DMS53 treated with DMSO at 0.1 percent for 48 hours (cell line): ENCODE data around the gene SEZ6L.

Experiments
- DNase-seq: peaks from one replicate; lab custom pipeline; 2025; ENCODE audit not compliant: unreplicated experiment; lab: John Stamatoyannopoulos, UW

The SEZ6L gene

DNA sequence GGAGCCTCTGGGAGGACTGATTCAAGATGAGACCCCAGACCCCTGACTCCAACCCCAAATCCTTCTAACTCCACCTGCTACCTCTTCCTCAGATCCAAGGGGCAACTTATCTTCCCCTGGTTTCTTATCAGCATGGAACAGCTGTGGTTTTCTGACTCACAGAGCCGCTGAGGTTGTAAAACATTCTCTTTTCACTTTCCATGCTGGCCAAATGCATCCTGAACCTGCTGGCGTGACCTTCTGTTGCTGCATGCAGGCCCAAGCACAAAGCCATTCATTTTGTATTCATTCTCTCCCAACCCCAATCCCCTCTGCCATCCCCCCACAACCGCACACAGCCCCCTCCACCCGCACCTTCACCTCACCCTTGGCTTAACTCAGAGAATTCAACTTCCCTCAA lies 70.3 kb downstream of the SEZ6L start:
- DNase-seq, result no peak

DNA sequence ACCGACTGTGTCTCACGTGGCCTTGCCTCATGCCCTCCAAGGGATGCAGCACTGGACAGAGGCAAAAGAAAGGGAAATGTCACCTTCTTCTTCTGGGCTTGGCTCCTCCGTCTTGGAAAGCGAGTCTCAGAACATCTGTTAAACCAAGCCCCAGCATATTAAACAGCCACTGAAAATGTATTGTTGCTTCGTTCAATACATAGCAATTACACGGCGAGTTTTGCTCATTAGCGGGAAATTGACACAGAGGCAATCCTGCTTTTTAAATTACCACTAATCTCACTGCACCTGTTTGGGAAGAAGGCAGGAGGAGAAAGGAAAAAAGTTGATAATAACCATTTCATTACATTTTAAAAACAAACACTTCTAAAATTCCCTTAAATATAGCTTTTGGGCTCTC lies 72.1 kb downstream of the SEZ6L start:
- DNase-seq, result no peak

DNA sequence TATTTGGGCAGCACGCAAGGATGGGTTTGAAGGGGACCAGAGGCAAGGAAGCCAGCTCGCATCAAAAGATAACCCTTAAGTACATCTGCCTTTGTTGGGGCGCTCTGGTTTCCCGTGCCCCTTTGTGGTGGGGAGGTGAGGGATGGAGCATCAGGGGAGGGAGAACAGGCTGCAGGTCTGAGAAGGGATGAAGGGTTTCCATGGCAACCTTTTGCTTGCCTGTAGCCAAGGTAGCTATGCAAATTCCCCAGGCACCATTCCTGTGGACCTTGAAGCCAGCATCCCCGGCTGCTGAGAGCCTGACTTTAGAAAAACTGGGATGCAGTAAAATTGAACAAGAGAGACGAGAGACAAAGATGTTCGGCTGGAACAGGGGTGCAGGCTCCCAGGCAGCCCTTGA lies 75.7 kb downstream of the SEZ6L start:
- DNase-seq, result no peak

DNA sequence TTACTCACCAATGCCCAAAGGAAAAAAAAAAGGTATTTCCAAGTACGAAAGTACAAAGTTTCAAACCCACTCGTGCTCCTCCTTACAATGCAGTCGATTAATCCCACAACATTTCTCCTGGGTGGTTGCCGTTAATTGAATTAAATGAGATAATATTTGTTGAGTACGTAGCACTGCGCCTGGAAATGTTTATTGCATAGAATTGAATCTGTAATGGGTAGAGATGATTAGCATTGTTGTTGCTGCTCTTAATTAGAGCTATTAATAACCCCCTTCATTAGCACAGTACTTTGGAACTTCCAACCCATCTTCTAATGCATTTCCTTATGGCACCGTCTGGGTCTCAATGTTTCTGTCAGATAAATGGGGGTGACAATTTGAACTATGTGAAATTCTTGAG lies 77.3 kb downstream of the SEZ6L start:
- no peak for DNase-seq

DNA sequence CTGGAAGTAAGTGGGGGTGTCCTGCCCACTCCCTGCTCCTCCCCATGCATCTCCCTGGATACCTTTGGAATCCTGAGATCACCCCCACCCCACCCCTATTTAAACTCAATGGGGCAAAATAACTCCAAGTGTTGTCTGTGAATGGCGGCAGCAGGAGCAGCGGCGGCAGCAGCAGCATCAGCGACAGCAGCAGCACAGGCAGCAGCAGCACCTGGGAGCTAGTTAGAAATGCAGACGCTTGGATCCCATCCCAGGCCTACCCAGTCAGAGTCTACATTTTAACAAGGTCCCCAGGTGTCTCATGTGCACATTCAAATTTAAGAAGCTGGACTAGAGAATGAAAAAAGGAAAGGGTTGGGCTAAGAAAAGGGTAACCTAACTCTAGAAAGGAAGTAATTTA lies 82.6 kb downstream of the SEZ6L start:
- no peak for DNase-seq

DNA sequence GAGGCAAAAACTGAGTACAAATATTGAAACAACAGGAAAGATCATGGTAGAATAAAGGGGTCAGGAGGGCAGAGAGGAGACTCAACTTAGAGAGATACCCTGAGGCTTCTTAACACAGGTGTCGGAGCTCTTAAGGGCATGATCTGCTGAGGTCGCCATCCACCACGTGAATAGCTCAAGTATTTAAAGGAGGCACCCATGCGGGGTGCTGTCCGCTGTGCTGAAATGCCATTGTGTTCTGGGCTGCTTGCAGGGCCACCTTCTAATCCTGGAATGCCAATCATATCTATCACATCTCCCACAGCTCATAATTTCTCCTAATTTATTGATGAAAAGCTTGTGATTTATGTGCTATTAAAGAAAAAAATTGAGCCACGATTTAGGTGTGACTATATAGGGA lies 90.2 kb downstream of the SEZ6L start:
- DNase-seq, result no peak

DNA sequence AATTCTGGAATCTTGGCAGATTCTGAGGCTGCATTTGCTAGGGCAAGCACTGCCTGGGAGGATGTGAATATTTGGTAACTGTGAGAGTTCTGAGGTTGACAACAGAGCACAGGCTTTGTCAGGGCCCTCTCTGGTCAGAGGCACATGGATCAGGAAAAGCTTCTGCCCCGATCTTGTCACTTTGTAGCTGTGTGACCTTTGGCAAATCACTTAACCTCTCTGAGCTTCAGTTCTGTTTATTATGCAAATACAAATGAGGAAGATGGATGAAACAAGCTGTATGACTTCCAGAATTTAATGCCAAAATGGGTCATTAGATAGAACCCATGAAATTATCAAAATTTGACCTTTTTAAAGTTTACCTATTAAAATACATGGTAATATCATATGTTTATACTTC lies 94.9 kb downstream of the SEZ6L start:
- DNase-seq, result no peak

DNA sequence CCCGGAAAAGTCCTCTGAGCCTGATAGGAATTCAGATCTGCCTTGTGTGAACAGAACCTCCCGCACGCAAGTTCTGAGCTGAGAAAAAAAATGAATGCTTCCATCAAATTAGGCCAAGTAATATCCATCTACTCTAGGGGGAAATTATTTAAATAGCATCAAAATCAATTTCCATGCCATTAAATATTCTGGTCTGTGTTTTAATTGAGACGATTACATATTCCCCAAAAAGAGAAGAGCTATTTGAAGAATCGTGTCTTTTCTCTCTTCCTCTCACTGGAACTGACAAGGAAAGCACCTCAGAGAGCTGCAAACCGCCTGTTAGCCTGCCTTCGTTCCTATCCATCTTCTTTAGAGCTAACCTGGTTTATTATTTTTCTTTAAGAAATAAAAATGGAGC lies 96.0 kb downstream of the SEZ6L start:
- no peak for DNase-seq

DNA sequence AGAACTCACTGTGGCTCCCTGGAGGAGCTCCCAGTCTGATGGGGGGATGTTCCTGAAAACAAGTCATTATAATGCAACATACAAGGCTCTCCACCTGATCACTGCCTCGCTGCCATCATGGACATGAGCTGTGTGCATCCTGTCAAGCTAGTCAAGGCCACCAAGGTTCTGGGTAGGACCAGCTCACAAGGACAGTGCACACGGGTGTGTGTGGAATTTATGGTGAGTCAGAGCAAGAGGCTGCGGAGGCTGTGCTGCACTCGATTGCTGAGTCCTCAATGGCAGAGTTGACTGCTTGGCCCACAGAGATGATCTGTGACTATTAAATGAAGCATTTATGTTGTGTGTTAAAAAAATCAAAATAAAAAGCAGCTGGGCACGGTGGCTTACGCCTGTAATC lies 96.6 kb downstream of the SEZ6L start:
- no peak for DNase-seq

DNA sequence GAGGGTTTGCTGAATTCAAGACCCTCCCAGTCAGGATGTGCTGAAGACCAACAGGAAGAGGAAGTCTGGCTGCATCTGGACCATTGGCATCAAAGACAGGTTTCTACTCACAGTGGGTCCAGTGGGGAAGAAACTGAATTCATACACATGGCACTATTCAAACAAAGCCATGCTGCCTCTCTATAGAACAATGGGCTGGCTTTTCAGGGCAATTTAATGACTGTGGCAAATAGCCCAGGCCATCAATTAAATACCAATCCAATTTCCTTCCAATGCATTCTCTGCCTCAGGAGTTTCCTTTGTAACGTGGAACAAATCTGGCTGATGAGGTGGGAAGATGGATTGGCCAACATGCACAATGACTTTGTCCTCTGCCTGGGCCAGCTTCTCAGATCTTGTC lies 98.6 kb downstream of the SEZ6L start:
- DNase-seq, result no peak

DNA sequence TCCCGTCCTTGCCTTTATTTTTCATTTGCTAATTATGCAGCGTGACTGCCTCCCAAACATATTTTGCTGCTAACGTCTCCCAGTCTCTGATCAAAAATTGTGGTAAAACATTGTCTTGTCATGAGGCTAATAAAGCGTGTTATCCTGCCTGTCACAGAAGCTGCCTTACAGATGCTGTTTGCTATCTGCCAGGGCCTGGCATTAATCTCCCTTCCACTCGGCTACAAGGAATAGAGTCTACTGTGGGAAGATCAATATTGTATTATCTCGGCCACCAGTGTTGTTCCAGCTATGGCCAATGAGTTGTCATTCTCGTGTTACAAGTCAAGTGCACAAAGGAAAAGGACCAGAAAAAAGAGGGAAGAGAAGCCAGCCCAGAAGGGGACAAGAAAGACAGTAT lies 100.3 kb downstream of the SEZ6L start:
- no peak for DNase-seq

DNA sequence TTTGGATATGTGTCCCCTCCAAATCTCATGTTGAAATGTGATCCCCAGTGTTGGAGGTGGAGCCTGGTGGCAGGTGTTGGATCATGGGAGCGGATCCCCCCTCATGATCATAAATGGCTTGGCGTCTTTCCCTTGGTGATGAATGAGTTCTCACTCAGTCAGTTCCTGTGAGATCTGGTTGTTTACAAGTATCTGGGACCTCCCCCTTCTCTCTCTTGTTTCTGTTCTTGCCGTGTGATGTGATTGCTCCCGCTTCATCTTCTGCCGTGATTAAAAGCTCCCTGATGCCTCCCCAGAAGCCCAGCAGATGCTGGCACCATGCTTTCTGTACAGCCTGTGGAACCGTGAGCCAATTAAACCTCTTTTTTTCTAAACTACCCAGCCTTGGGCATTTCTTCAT lies 102.2 kb downstream of the SEZ6L start:
- no peak for DNase-seq

DNA sequence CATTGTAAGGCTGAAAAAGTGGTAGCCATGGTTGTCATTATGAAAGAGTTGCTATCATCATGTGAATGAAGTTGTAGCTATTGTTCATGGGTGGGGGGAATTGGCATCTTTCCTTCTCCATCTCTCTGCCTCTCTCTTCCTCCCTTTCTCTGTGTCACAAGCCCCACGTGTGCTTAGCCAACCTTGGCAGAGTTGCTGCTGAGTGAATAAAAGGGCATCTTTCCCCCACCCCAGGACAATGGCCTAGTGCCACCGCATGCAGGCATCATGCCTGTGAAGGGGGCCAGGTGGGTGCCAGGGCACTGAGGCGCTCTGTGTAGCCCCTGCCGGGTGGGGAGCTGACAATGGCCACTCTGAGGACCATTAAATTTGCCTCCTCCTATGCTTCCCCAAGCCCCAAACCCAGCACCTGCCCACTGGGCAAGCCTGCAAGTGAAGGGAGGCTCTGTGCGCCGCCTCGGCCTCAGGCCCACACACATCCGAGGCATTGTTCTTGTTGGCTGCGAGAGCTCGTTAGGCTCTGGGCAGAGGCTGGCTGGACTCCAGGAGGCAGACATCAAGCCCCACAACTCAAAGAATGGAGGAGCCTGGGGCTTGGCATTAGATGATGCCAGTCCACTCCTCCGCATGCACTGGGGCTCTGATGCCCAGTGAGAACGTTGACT lies 103.9 kb downstream of the SEZ6L start:
- DNase-seq, result no peak

DNA sequence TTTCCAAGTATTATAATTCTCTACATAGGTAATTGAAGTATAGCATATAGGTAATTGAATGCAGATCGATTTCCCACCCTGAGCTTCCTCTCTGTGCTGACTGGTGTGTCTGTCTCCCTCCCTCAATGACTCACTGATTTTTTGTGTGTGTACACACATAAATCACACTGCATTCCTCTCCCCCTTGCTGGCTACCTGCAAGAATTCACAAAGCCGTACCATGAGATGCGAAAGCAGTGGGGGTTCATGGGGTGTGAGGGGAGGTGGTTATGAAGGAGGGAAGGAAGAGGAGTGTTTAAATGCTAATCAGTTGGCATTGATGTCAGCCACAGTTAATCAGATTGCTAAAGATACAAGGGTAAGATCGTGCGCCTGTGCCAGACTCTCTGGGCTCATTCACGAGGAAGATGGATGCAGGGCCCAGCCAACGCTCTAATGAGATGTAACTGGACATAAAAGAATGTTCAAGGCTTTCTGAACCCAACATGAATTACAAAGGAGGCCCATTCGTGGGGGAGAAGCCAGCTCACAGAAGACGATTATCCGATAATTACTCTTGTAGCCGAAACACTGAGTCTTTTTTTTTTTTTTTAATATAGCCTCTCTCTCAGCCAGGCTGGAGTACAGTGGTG lies 107.4 kb downstream of the SEZ6L start:
- no peak for DNase-seq

DNA sequence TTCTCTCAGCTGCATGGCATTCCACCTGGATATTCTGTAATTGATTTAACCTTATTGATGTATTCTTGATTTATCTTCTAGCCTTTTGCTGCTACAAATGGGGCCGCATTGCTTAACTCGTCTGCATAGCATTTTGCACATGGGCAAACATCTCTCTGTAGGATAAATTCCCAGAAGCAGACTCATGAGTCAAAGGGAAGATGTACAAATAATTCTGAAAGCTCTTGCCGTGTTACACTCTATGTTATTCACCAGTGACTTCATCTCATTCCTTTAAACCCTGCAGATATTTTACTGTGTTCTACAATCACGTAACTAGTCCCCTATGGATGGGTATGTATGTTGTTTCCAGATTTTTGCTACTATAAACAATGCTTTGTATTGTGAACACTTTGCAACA lies 112.7 kb downstream of the SEZ6L start:
- DNase-seq, result no peak

DNA sequence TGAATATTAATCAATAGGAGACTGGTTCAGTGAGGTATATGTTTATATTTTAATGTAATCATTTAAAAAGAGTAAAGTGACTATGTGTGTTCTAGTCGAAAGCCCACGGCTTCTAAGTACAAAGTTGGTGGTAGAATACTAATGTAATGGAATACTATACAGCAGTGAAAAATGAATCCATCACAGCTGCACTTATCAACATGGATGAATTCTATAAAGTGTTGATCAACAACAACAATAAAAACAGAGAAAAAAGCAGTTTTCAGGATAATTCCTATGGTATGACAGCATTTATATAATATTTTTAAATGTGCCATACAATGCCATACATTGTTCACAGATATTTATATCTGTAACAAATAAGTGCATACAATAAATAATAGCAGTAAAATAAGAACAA lies 114.1 kb downstream of the SEZ6L start:
- DNase-seq, result no peak

DNA sequence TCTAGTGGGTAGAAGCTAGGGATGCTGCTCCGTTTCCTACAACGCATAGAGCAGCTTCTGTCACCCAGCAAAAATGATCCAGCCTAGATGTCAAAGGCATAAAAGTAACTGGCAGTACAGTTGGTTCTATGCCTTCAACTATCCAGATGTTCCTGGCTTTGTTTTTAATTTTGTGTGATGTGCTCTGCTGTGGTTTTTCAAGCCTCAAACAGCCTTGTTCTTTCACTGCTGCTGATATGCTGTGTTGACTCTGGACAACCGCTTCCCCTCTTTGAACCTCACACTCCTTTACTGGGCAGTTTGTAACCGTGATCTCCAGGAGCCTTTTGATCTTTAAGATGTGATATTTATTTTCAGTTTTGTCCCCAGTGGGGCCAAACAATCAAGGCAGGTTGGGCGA lies 116.4 kb downstream of the SEZ6L start:
- DNase-seq, result no peak

DNA sequence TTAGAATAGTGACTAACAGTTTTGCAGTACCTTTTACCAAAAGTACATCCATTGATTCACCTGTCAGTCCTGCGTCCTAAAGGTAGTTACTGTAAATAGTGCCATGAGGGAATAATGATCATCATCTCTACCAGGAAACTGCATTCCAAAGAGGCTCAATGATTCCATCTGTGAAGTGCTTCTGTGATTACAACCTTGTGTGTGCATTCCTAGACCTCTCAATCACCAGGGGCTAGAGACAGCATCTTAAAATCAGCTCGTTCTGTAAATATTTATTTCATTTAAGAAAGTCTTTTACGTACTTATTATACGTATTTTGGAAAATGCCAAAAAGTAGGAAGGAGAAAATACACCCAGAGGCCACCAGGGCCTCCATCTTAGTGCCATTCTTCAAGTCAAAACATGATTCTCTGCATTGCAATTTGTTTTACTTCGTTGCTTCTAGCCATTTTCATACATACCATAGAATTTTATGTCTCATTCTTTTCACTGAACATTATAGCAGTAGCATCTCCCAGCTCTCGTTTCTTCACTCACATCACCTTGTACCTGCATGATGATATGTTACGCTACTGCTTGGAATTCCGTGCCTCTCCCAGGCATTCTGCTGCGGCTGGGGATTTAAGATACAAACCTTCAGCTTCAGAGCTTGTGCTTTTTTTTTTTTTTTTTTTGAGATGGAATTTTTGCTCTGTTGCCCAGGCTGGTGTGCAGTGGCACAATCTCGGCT lies 117.0 kb downstream of the SEZ6L start:
- DNase-seq, result no peak

DNA sequence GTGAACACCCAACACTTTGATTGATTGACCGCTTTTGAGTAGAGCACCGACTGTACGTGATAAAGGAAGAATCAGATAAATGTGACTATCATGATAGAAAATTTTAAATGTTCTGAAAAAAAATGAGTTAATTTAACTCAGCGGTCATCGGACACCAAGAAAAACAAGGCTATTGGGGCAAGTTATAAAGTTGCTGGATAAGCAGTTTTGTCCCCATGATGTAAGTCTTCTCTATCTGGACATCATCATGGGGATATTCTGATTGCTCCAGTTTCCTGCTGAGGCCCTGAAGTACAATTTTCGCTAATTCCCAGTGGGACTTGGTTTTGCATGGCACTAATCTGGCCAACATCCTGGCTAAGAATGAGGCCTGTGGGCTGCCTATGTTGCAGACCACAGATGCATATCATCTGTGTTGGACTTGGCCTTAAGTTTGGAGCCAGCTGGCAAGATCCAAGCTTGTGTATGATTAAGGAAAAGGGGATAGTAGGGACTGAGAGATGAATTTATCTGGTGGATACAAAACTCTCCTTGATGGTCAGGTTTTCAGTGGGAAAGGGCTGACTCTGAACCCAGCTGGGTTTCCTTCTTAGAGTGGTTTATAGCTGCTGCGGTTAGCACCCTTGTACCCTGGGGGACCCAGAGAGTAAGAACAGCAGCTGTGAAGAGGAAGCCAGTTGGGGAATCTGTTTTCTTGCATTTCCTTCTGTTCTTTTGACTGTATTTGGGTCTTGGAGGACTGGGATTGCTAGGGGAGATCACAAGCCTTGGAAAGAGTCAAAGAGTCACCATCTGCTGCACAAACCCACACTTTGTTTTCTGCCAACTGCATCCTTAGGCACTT lies 118.3 kb downstream of the SEZ6L start:
- DNase-seq, result no peak

DNA sequence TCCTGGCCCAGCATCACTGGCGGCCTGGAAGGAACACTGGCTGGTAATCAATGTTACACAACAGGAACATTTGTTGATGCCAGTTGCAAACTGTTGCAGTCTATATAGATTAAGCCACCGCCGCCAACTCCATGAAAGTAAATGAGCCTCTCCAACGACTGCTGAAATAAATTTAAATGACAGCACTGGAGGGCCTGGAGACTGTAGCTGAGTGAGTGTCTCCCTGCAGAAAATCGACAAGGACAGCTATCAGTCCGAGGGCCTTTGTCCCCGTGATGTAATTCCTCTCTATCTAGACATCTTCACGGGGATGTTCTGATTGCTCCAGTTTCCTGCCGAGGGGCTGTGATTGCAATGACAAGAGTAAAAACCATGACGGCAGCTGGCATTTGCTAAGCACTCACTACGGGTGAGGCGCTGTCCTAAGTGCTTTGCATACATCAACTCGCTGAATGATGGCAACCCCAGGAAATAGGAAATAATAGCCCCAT lies 120.4 kb downstream of the SEZ6L start:
- DNase-seq, result no peak

DNA sequence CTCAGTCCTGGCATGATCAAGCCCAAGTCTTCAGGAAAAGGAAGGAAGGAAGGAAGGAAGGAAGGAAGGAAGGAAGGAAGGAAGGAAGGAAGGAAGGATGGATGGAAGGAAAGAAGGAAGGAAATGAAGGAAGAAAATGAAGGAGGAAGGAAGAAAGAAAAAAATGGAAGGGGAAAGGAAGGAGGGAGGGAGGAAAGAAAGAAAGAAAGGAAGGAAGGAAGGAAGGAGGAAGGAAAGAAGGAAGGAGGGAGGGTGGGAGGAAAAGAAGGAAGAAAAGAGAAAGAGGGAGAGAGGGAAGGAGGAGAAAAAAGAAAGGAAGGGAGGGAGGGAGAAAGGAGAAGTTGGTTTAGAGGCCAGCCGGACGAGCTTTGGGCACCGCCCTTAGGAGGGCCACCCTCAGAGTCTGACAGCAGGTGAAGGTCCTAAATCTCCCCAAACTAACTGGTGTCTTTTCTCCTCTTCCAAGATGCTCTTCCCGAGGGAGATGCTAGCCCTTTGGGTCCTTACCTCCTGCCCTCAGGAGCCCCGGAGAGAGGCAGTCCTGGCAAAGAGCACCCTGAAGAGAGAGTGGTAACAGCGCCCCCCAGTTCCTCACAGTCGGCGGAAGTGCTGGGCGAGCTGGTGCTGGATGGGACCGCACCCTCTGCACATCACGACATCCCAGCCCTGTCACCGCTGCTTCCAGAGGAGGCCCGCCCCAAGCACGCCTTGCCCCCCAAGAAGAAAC lies 122.8 kb downstream of the SEZ6L start:
- DNase-seq, result no peak
